ENCODE data around the gene TTI1.

DNA sequence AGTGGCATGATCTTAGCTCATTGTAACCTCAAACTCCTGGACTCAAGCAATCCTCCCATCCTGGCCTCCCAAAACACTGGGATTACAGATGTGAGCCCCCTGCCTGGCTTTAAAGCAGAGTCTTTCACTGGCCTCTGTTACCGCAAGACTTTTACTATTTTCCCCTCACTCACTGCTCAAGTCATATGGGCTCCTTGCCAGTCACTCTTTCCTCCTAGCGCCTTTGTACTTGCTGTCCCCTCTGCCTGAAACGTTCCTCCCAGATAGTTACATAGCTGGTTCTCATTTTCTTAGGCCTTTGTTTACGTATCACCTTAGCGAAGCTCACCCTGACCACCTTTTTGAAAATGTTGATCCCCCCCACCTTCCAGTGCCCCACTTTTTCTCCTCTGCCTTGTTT, 29.6 kb upstream of the TTI1 start:
- no peak for TF ChIP-seq CTCF (IDR thresholded peaks at IDR 0.05; ENCODE audit: poor library complexity, severe bottlenecking)
- no peak for TF ChIP-seq TAF1 (IDR thresholded peaks at IDR 0.05; ENCODE audit: low read depth)
- TF ChIP-seq RAD21 (conservative IDR thresholded peaks at IDR 0.05) = no peak
- TF ChIP-seq, protein P1, sequence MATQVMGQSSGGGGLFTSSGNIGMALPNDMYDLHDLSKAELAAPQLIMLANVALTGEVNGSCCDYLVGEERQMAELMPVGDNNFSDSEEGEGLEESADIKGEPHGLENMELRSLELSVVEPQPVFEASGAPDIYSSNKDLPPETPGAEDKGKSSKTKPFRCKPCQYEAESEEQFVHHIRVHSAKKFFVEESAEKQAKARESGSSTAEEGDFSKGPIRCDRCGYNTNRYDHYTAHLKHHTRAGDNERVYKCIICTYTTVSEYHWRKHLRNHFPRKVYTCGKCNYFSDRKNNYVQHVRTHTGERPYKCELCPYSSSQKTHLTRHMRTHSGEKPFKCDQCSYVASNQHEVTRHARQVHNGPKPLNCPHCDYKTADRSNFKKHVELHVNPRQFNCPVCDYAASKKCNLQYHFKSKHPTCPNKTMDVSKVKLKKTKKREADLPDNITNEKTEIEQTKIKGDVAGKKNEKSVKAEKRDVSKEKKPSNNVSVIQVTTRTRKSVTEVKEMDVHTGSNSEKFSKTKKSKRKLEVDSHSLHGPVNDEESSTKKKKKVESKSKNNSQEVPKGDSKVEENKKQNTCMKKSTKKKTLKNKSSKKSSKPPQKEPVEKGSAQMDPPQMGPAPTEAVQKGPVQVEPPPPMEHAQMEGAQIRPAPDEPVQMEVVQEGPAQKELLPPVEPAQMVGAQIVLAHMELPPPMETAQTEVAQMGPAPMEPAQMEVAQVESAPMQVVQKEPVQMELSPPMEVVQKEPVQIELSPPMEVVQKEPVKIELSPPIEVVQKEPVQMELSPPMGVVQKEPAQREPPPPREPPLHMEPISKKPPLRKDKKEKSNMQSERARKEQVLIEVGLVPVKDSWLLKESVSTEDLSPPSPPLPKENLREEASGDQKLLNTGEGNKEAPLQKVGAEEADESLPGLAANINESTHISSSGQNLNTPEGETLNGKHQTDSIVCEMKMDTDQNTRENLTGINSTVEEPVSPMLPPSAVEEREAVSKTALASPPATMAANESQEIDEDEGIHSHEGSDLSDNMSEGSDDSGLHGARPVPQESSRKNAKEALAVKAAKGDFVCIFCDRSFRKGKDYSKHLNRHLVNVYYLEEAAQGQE (IDR thresholded peaks at IDR 0.05; ENCODE audit: borderline replicate concordance) = no peak
- TF ChIP-seq EP300 (conservative IDR thresholded peaks at IDR 0.05; ENCODE audit: poor library complexity, severe bottlenecking) = no peak
- no peak for TF ChIP-seq SMC3 (conservative IDR thresholded peaks at IDR 0.05; ENCODE audit: poor library complexity)
- no peak for TF ChIP-seq EZH2 (IDR thresholded peaks at IDR 0.05; ENCODE audit: borderline replicate concordance, insufficient read depth, low read length, poor library complexity, severe bottlenecking)
- no peak for TF ChIP-seq POLR2AphosphoS5 (IDR thresholded peaks at IDR 0.05)
- no peak for TF ChIP-seq MXI1 (conservative IDR thresholded peaks at IDR 0.05; ENCODE audit: poor library complexity, severe bottlenecking)

Data from neural cell (in vitro differentiated cells).